HG02943 (cell line): ENCODE results near the gene EBF4.

Experiments
- ATAC-seq: cut with Tn5 transposase; IDR thresholded peaks from one replicate; pipeline ENCODE4 v1.9.1; 2021; ENCODE audit warnings: mild to moderate bottlenecking, low read depth, moderate library complexity; ENCODE audit not compliant: unreplicated experiment

EBF4 gene, protein sequence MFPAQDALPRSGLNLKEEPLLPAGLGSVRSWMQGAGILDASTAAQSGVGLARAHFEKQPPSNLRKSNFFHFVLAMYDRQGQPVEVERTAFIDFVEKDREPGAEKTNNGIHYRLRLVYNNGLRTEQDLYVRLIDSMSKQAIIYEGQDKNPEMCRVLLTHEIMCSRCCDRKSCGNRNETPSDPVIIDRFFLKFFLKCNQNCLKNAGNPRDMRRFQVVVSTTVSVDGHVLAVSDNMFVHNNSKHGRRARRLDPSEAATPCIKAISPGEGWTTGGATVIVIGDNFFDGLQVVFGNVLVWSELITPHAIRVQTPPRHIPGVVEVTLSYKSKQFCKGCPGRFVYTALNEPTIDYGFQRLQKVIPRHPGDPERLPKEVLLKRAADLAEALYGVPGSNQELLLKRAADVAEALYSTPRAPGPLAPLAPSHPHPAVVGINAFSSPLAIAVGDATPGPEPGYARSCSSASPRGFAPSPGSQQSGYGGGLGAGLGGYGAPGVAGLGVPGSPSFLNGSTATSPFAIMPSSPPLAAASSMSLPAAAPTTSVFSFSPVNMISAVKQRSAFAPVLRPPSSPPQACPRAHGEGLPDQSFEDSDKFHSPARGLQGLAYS

DNA sequence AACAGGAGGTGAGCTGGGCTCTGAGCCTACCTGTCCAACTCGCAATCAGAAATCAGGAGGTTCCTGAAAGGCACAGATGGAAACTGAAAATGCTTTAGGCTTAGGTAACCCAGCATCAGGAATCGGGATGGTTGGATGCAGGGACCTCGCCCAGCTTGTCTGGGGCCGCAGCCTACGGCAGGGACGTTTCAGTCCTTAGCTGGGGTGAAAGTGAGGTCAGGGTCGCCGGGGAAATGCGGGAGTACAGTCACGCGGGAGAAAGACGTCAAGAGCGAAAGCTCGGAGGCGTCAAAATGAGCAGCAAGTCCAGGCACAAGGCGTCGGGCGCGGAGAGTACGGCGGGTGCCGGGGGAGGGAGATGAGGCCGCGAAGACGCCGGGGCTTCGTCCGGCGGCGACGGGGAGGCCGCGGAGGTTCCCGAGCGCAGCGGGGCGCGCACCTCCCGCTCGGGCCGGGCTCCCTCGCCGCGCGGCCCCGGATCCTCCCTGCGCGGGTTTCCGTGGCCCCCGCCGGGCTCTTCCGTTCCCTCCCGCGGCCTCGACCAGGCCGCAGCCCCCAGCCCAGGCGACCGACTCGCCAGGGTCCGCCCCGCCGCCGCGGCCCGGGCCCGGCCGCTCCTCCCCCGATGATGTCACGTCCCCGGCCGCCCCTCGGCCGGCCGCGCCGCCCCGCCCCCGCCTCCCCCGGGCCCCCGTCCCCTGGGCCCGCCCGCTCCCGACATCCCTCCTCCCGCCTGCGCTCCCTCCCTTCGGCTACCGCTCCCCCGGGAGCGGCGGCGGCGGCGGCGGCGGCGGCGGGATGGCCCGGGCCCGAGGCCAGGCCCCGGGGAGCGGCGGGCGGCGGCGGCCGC, at the start of gene EBF4:
Gene EBF4 (plus strand): TSS at position 745 of the 850 bp plus-strand sequence. CDS start 866 bp downstream, outside the sequence.
- no peak for ATAC-seq

DNA sequence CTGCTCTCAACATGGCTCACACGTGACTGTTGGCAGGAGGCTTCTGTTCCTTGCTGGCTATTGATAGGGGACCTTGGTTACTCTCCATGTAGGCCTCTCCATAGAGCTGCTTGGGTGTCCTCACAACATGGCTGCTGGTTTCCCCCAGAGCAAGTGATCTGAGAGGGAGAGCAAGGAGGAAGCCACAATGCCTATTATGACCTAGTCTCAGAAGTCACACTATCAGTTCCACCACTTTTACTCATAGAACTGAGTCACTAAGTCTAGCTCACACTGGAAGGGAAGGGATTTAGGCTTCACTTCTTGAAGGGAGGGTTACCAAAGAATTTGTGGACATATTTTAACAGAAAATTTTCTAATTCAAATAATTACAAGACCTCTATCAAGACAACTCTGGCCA, 48.9 kb upstream of the EBF4 start:
- no peak for ATAC-seq

DNA sequence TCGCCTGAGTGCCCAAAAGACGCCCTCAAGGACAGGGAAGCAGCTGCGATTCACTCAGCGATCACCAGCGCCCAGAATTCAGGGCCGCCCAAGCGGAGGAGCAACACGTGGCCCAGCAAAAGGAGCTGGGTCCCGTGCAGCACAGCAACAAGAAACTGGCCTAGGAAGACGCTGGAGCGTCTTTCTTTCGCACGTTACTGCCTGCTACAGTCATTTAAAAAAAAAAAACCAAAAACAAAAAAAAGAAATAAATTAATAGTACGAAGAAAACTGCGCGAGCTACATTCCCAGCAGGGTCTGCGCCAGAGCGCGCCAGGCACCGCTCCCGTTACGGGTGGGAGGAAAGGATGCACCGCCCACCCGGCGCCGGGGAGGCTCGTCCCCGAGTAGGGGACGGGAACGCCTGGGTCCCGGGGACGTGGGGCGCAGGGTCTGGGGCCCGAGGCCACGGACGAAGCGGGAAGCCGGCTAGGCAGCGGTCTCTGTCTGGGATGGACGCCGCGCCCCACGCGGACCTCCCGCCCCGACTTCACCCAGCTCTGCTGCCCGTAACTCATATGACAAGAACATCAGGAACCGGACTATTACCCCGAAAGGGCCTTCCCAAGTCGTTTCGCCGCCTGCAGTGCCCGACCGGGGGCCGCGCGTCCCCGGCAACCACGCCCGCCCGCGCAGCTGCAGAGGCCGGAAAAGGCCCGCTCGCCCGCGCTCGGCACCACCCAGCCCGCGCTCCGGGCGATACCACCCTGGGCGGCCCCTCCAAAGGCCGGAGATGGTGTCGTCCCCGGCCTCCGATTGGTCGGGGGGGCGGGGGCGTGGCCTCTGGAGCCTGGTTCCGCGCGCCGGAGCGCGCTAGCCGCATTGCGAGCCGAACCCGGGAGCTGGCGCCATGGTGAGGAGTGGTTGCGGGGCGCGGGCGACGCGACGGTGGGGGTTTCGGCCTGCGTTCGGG, 40.5 kb upstream of the EBF4 start, which contains the start of gene NOP56:
Gene NOP56 (plus strand): TSS at position 861 of the 952 bp plus-strand sequence. CDS start 29 bp downstream, at position 890.
- ATAC-seq: peak; percentile 84

DNA sequence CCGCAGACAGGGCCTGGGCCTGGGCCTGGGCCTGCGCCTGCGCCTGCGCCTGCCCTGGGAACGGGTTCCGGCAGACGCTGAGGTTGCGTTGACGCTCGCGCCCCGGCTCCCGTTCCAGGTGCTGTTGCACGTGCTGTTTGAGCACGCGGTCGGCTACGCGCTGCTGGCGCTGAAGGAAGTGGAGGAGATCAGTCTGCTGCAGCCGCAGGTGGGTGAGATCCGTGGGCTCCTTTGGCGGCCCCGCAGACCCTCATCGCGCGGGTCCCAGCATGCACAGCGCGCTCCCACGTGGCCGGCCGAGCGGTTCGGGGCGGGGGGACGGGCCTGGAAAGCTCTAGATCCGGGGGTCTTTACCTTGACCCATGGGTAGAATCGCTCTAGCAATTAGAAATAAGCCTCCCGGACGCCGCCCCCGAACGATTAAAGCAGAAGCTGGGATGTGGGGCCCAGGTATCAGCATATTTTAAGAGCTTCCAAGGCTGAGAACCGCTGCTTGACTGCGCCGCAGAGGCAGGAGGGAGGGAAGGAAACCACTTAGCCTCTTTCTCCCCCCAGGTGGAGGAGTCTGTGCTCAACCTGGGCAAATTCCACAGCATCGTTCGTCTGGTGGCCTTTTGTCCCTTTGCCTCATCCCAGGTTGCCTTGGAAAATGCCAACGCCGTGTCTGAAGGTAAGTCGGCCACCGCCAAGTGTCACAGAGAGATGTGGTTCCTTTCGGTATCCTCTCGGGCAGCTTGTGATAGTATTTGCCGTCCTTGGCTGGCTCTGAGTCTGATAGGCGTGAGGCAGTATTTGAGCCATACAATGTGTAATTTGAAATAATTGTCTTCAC, 39.6 kb upstream of the EBF4 start:
- ATAC-seq: peak; percentile 39

DNA sequence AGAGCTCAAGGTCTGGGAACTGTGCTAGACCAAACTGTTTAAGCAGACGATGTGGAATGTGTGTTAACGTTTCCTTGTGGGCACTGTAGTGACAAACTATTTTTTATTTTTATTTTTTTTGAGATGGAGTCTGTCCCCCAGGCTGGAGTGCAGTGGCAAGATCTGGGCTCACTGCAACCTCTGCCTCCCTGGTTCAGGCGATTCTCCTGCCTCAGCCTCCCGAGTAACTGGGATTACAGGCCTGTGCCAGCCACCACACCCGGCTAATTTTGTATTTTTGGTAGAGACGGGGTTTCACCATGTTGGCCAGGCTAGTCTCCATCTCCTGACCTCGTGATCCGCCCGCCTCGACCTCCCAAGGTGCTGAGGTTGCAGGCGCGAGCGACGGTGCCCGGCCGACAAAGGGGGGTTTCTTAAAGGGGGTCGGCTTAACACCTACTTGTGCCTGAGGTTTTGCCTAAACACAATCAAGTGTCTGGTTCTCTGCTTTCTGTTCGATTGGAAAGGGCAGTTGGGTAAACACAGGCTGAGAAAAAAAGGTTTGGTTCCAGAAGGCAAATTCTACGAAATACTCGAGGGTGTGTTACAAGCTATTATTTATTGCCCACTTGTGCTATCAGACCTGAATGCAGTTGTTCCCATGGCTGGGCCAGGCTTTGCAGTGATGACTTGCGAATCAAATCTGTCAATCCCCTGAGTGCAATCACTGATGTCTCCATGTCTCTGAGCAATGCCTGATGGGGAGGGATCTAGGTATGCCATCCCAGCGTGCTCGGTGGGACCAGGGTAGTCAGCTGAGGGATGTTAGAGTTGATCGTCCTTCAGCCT, 38.8 kb upstream of the EBF4 start:
- ATAC-seq: no peak

DNA sequence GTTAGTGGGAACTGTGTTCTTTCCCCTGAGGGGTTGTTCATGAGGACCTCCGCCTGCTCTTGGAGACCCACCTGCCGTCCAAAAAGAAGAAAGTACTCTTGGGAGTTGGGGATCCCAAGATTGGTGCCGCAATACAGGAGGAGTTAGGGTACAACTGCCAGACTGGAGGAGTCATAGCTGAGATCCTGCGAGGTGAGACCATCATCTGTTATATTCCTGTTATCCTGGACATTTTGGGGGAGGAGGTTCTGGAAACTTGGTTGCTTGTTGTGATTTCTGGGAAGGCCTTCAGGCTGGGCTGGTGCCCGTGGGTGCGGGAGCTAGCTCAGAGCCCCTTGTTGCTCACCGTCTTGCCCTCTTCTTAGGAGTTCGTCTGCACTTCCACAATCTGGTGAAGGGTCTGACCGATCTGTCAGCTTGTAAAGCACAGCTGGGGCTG, 38.2 kb upstream of the EBF4 start:
- ATAC-seq: no peak

DNA sequence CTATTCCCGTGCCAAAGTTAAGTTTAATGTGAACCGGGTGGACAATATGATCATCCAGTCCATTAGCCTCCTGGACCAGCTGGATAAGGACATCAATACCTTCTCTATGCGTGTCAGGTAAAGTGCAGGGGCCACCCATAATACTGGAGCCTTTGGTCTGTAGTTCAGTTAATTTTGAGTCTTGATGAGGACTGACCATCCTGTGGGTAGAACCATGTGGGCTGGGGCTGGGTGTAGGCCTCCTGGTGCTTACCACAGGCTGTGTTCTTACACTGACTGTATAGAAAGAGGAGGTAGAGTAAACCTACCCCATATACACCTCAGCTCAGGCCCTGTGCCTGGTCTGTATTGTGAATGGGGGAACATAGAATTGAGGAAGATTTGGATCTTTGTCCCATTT, 37.7 kb upstream of the EBF4 start:
- no peak for ATAC-seq

DNA sequence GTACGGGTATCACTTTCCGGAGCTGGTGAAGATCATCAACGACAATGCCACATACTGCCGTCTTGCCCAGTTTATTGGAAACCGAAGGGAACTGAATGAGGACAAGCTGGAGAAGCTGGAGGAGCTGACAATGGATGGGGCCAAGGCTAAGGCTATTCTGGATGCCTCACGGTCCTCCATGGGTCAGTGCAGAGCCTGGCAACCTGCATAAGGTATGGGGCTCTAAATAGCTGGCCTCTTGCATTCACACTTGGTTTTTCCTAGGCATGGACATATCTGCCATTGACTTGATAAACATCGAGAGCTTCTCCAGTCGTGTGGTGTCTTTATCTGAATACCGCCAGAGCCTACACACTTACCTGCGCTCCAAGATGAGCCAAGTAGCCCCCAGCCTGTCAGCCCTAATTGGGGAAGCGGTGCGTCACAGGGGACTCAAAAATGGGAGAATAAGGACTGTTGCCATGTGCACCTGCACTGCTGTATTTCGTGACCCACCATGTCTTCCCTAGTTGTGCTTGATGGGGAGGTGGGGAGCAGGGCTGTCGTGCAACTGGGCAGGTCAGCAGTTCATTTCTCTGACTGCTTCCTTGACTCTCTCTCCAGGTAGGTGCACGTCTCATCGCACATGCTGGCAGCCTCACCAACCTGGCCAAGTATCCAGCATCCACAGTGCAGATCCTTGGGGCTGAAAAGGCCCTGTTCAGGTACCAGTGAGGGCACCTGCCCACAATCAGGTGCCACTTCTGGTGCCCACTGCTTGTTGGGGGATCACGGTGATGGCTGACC, 37.1 kb upstream of the EBF4 start:
- no peak for ATAC-seq

DNA sequence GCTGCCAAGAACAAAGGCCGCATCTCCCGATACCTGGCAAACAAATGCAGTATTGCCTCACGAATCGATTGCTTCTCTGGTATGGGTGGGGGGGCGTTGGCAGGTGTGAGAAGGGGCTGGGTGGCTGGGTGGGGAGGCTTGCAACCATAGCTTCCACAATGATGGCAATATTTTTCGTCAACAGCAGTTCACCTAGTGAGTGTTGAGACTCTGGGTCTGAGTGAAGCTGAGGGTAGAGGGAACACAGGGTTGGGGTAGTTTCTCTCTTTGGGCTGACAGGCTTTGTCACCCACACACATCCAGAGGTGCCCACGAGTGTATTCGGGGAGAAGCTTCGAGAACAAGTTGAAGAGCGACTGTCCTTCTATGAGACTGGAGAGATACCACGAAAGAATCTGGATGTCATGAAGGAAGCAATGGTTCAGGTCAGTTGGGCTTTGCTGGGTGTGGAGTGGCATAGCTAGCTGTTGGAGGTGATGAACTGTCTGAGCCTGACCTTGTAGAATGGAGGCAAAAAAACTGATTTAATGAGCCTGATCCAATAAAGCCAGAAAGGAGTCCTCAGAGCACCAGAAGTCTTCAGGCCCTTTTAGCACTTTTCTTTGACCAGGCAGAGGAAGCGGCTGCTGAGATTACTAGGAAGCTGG, 36.0 kb upstream of the EBF4 start:
- no peak for ATAC-seq

DNA sequence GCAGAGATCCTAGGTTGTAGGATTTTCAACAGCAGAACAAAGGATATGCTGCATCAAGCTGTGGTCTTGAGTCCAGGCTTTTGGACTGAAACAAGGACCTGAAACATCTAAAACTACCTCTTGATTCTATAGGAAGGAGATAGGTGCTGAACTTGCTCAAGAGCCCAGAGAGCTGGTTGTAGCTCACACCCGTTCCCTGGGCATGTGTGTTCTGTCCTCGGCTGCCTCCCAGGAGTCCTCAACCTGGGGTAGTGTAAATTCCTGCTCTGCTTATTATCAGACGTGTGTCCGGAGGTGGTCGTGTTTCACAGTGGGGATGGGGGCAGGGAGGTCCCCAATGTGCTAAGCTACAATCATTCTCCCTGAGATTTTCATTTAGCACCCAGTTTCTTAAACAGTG, 35.3 kb upstream of the EBF4 start:
- no peak for ATAC-seq

DNA sequence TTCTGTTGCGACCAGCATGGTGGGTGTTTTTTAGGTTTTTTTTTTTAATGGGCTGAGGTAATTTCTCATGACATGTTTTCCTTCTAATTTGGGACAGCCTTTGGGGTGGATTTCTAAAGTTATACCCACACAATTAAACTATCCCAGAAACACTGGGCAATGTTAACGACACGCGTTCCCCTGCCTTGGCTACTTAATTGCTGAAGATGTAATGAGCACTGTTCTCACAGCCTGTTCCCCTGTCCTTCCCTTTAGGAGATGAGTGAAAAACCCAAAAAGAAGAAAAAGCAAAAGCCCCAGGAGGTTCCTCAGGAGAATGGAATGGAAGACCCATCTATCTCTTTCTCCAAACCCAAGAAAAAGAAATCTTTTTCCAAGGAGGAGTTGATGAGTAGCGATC, 34.9 kb upstream of the EBF4 start:
- ATAC-seq: no peak

DNA sequence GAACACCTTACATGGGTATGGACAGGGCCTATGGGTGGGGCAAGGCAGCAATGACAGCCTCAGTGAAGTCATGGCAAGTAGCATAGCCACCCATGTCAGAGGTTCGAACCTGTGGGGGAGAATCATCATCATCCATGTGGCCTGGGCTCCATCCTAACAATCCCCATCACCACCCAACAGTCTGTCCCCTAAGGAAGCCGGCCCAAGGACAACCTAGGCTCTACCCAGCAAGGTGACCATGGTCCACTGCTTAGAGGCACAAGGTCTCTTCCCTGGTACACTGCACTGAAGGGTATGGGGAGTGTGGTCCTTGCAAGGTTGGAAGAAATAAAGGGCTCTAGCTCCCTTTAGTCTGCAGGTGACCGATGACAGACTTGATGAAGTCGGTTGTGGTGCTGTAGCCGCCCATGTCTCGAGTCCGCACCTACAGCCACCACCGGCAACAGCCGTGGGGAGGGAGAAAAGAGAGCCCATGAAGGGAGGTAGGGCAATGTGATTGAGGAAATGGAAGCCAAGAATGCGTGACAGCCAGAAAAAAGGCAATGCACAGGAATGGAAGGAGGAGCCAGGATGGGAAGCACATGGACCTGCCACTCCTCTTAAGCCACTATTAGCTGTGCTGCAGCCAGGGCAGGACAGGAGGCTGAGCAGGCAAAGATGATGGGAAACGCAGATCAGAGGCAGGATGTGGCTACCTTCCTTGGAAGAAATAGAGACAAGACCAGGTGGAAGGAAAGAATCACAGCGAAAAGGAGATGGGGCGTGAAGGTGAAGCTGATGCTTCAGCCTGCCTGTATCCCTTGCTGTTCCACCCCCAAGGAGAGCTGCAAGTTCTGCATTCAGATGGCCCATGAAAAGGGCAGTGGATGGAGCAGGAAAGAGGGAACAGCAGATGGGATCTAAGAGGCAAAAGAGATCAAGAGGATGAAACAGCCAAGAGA, 33.9 kb upstream of the EBF4 start:
- no peak for ATAC-seq

DNA sequence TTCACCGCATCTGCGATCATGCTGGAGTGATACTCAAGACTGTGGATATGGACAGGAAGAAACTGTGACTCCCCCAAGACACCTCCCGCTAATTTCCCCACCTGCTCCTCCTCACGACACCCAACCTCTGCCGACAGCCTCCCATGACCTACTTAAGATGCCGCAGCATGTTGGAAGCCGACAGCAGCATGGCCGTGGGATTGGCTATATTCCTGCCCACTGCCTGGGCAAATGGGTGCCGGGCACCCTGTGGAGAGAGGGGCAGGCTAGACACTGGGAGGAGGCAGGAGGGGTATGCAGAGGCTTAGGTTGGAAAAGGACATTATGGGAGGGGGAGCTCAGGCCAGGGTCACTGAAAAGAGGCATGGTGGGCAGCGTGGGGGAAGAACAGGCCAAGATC, 33.0 kb upstream of the EBF4 start:
- ATAC-seq: no peak

DNA sequence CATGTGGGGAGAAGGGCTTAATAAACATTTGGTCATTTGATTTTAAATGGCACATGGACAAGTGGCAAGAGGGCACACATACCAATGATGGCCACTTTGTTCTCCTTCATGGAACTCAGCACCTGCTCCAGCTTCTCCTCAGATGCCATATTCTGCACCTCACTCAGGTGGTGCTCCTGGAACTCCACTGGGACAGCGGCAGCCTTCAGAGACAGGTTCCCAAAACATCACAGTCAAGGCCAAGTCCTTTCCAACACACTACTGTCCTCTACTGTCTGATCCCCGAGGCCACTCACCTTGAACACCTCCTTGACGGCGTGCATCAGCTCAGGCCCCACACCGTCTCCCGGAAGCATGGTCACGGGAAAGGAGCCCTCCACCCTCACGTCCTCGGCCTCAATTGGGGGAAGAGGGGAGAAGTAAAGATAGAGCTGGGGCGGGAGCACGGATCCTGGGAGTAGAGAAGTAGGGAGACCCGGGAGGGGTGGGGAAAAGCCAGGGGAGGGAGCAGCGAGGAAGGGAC, 29.2 kb upstream of the EBF4 start:
- no peak for ATAC-seq

DNA sequence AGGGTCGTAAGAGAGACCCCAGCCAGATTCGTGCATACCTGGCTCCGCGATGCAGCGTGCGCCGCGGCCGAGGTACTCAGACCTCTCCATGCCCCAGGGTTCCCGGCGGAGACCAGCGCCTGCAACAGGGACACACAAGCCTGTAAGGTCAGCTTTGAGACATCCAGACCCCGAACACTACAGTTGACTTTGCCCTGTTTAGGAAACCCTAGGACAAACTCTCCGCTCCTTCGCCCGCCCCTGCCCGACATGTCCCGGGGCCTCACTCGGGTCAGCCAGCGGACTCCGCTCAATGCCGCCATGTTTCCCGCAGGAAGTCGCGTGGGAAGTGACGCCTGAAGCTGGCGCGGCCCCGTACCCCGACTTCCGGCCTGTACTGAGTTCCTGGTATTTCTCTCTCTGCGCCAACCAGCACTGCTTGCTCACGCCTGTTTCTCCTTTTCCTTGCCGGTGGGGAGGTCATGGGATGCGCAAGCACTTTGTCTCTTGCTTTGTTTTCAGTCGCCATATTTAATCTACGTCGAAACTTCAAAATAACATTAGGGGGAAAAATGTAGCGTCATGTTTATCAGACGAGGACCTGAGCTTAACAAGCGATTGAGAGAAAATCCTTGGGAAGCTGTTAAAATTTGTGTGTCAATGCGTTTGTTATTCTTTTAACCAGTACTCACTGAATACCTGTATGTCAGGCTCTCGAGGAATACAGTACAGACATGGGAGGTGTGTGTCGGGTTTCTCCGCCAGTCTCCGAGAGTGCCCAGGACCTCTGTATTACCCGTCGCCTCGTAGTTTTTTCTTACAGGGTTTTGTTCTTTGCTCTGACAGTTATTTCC, 28.5 kb upstream of the EBF4 start, which contains the start of gene IDH3B:
Gene IDH3B (minus strand): TSS at position 330 of the 833 bp plus-strand sequence. CDS start 28 bp downstream, at position 302.
- ATAC-seq: peak; percentile 80
